Ovary (tissue), 3 donors: Measurements from ENCODE around the gene KCTD10.

Experiments used
- EP300 ChIP-seq: sonication (generic); formaldehyde crosslinking; IDR thresholded peaks from one replicate; pipeline ENCODE4 v1.6.1; 2017; ENCODE audit warnings: antibody characterized with exemption
- POLR2A ChIP-seq: fragments of 450-650 bp; IDR thresholded peaks from one replicate; pipeline ENCODE4 v1.6.1; 2017; ENCODE audit warnings: antibody characterized with exemption, mild to moderate bottlenecking, moderate library complexity
- TF ChIP-seq, protein P1 (sequence below), 3 donors: fragments of 450-650 bp in 2 of 3; fragments of 200-600 bp in 1 of 3; IDR thresholded peaks; one replicate each; pipeline versions ENCODE4 v1.5.1 to v1.8.0; 2016 to 2022; ENCODE audit warnings: antibody characterized with exemption in 3 of 3, mild to moderate bottlenecking in 1 of 3
- donor health status: DM: no; HTN: no; CAD: no.

DNA sequence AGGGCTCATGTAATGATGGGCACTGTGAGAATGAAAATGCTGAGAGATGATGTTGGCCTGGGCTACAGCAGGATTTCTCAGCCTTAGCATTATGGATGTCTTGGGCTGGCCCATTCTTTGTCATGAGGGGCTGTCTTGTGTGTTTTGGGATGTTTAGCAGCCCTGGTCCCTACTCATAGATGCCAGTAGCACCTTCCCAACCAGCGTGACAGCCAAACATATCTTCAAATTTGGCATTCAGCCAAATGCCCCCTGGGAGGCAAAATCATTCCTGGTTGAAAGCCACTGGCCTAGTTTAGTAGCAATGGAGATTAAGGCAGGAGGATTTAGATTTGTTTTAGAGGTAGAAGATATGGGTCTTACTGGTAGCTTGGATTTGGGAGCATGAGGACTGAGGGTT lies 27.0 kb upstream of the KCTD10 start:
- TF ChIP-seq, protein P1, sequence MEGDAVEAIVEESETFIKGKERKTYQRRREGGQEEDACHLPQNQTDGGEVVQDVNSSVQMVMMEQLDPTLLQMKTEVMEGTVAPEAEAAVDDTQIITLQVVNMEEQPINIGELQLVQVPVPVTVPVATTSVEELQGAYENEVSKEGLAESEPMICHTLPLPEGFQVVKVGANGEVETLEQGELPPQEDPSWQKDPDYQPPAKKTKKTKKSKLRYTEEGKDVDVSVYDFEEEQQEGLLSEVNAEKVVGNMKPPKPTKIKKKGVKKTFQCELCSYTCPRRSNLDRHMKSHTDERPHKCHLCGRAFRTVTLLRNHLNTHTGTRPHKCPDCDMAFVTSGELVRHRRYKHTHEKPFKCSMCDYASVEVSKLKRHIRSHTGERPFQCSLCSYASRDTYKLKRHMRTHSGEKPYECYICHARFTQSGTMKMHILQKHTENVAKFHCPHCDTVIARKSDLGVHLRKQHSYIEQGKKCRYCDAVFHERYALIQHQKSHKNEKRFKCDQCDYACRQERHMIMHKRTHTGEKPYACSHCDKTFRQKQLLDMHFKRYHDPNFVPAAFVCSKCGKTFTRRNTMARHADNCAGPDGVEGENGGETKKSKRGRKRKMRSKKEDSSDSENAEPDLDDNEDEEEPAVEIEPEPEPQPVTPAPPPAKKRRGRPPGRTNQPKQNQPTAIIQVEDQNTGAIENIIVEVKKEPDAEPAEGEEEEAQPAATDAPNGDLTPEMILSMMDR (IDR thresholded peaks at IDR 0.05), result no peak
- TF ChIP-seq POLR2A, result no peak
- TF ChIP-seq EP300, result no peak
